NOMO-1 treated with DMSO at 0.1 percent for 48 hours (cell line): ENCODE data around the gene ACBD4.

ENCODE experiments used
- DNase-seq: peaks from one replicate; lab custom pipeline; 2025; ENCODE audit not compliant: unreplicated experiment; lab: John Stamatoyannopoulos, UW

ACBD4 gene

GRCh38 chr17:45184144-45184543, 48.7 kb downstream of the ACBD4 start:
- DNase-seq, result no peak

GRCh38 chr17:45186801-45187354, 51.4 kb downstream of the ACBD4 start:
- no peak for DNase-seq

- no peak for DNase-seq
Observed at GRCh38 chr17:45189009-45189408, 53.5 kb downstream of the ACBD4 start.

GRCh38 chr17:45190503-45191255, 55.2 kb downstream of the ACBD4 start:
- DNase-seq, result no peak
